HG03139 (cell line): ENCODE results near the gene GCNT3.
A peak's percentile ranks its signal among the peaks of the same experiment; 100 is the strongest.
"Not testable (repeated sequence)": the region's sequence is repeated elsewhere in the genome, so short reads cannot be mapped to it uniquely, and the experiment has no call there.

Source experiments
- ATAC-seq: cut with Tn5 transposase; IDR thresholded peaks from one replicate; pipeline ENCODE4 v1.9.1; 2021; ENCODE audit not compliant: unreplicated experiment

GCNT3 gene

DNA sequence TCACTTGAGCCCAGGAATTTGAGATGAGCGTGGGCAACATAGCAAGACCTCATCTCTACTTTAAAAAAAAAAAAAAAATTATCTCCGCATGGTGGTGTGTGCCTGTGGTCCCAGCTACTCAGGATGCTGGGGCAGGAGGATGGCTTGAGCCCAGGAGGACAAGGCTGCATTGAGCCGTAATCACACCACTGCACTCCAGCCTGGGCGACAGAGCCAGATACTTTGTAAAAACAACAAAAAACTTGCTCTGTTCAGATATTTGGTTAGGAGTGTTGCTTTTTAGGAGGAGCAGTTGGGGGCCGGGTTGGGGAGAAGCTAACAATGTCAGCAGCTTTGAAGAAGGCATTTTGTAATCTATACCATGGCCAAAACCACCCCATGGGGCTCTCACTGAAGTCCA is 4.1 kb downstream of the GCNT3 start:
- ATAC-seq, result no peak

DNA sequence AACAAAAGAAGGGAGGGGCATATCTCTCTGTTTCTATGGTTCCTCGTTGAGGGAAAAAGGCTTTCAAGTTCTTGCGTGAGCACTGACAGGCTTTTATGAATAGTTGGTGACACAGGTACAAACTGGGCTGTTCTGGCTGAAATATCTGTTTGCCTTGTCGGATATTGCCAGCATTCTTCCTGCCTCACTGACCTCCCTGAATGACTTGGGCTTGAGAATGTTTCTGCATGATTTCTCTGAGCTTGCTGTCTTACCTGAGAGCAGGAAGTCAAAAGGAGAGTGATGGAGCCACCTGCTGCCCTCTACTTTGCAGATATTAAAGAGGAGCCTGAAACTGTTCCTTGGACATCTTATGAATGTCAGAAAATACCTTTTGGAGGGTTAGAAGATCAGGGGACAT is 4.8 kb downstream of the GCNT3 start:
- no peak for ATAC-seq

- ATAC-seq, result no peak
These were observed 6.8 kb downstream of the GCNT3 start for GRCh38 chr15:59618406-59618805.

- no peak for ATAC-seq
These were observed 10.7 kb downstream of the GCNT3 start for GRCh38 chr15:59622289-59622688.

- no peak for ATAC-seq
These were observed 21.1 kb downstream of the GCNT3 start for GRCh38 chr15:59632714-59633113.

GRCh38 chr15:59636184-59636583 is 24.6 kb downstream of the GCNT3 start:
- ATAC-seq, result no peak

DNA sequence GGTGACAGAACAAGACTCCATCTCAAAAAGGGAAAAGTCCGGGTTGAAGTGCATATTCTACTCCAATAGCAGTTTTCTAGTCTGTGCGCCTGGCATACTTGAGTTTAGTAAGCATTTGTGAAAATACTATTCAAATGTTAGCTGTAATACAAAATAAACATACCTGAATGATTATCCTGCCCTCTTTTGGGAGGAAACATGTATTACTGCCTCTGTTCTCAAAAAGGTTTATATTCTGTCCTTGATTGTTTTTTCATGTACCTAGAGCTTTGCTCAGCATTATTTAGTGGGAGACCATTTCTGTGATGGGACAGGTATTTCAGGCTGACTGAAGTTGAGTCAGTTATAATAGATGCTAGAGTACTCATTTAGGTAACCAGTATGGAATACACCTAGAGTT is 25.9 kb downstream of the GCNT3 start:
- not testable (repeated sequence) for ATAC-seq

DNA sequence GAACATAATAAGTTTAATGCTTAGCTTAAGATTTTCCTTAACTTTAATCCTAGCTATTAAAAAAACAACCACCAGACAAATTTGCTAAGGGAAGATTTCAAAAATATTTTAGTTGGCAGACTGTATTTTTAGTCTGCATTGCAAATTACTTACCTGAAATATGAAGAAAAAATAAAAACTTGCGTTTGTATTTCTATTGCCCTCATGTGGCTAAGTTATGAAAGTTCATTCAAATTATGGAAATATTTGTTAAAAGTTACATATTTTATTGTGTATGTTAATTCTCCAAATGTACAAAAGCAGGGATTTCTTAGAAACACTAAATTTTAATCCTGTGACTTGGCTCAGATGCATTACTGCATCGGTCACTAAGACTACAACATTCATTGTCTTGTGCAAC is 30.8 kb downstream of the GCNT3 start:
- ATAC-seq, result no peak

- no peak for ATAC-seq
These were observed 33.2 kb downstream of the GCNT3 start for GRCh38 chr15:59644756-59645155.

DNA sequence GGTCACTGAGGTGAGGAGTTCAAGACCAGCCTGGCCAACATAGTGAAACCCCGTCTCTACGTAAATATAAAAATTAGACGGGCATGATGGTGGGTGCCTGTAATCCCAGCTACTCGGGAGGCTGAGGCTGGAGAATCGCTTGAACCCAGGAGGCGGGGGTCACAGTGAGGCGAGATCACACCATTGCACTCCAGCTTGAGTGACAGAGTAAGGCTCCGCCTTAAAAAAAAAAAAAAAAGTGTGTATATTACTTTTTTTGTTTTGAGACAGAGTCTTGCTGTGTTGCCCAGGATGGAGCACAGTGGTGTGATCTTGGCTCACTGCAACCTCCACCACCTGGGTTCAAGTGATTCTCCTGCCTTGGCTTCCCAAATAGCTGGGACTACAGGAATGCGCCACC is 34.2 kb downstream of the GCNT3 start:
- ATAC-seq, result not testable (repeated sequence)

- no peak for ATAC-seq
These were observed 34.7 kb downstream of the GCNT3 start for GRCh38 chr15:59646277-59646676.

DNA sequence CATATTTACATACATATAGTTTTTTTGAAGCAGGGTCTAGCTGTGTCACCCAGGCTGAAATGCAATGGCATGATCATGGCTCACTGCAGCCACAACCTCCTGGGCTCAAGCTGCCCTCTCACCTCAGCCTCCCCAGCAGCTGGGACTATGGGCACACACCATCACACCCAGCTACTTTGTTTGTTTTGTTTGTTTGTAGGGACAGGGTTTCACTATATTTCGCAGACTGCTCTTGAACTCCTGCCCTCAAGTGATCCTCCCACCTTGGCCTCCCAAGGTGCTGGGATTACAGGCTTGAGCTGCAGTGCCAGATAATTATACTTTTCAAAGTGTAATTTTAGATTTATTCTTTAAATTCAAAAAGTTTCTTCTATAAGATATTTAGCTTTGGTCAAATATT is 35.5 kb downstream of the GCNT3 start:
- no peak for ATAC-seq

DNA sequence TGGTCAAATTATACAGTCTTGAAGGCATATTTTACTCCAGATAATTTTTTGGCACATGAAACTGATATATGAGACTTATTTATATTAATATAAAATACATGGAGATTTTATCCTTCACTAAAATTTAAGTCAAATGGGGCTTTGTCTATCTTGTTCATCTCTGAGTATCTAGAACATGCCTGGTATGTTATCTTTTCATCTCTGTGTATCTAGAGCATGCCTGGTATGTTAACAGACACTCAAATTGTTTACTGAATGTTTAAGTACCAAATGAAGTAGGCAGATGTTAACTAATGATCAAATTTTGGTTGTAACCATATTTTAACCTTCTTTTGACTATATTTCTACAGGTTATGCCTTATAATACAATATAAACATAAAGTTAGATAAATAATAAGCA is 38.0 kb downstream of the GCNT3 start:
- ATAC-seq, result no peak

DNA sequence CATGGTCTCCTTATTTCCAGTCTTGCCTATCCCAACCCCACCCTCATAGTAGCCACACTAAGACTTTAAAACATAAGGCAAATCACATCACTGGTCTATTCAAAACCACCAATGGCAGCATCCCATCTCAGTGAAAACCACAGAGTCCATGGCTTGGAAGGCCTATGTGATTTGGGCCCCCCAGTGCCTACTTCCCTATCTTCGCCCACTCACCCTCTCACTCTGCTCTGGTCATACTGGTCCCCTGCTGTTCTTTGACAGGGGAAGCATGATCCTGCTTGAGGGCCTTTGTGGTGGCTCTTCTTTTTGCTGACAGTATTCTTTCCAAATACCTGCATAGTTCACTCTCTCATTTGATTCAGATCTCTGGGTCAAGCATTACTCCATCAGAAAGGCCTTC is 42.5 kb downstream of the GCNT3 start:
- no peak for ATAC-seq

DNA sequence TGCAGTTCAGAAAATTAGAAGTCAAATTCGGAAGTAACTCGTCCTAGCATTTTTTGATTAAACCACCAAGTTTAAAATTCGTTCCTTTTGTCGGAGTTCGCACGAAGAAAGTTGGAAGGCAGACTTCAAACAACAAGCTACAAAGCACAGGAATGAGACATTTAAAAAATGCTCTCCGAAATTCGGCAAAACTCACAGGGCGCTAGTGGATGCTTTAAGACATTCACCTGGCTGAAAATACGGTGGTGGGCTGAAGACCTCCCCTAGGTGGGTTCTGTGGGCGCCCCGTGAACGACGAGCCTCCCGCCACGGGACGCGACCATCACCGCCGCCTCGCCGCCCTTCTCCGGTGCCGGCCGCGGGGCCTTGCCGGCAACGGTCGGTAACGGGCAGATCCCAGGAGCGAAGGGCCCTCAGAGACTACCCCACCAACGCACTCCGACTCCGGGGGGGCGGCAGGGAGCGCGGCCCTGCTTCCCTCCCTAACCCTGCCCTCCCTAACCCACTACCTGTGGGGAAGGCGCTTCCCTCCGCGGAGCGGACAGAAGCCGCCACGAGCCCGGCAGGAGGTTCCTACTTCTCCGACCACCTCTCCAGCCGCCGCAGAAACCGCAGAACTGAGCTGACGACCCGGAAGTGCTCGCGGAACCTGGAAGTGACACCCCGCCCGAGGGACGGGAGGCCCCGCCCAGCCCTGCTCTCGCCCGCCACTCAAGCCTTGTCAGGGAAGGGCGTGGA is 45.5 kb downstream of the GCNT3 start, which contains the start of gene GTF2A2:
Gene GTF2A2 (minus strand): TSS at position 619 of the 738 bp plus-strand sequence. CDS start 5,238 bp downstream, outside the sequence.
- peak; percentile 99 for ATAC-seq

DNA sequence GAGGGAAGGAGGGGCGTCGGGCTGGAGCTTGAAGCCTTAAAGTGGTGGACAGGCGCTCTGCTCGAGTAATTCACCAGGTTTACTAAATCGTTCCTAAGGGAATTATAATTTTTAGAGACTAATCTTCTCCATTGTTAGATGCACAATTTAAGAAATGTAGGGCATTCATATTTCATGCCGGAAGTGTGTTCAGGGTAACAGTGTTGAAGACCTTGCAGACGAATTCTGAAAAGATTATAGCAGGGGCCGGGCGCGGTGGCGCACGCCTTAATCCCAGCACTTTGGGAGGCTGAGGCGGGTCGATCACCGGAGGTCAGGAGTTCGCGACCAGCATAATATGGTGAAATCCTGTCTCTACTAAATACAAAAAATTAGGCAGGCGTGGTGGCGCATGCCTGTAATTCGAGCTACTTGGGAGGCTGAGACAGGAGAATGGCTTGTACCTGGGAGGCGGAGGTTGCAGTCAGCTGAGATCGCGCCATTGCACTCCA is 46.1 kb downstream of the GCNT3 start:
- no peak for ATAC-seq

DNA sequence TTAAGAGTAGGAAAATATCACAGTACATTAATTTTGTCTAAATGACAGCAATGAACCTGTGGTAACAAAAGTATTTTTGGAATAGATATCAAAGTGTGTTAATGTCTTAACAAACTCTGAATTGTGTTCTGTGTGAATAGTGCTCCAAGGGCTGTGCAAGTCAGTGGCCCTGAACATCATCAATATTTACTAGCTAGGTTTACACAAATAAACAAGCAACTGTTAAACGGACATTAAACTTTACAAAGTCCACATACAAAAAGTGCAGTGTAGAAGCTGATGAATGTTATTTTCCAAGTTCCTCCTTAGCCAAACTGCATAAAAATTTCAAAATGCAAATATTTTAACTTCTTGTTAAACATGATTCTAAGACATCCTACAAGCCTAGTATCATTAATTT is 47.8 kb downstream of the GCNT3 start:
- no peak for ATAC-seq

DNA sequence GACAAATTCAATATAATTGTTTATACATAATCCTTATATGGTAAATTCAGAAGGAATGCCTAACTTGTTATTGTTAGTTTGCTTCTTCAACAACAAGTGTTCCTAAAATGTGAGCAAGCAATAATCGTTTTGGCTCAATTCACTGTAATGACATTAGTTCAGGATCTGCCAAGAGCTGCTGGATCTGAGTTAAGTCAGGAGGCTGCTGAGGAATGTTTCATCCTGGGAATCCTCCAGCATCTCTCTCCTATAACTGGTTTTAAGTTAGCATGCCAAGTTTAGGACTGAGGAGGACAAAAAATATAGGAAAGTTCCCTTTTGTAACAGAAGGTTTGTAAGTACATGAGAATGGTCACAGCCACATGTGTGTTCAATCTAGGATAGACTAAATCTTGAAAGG is 50.7 kb downstream of the GCNT3 start:
- no peak for ATAC-seq

- ATAC-seq, result no peak
These were observed 57.0 kb downstream of the GCNT3 start for GRCh38 chr15:59668556-59668955.
